Tibial nerve (tissue), 4 donors: ENCODE data around the gene ZMYND8. TPM values are rescaled to one million over a fixed set of nuclear protein-coding genes. Genes with fewer than 3 reads are reported as not detected.
A peak's percentile ranks its signal among the peaks of the same experiment; 100 is the strongest.

Experiments
- DNase-seq, 2 donors: peaks; one replicate each; pipeline ENCODE4 v3.0.0-alpha.2; 2019; ENCODE audit warnings: low spot score in 2 of 2
- H3K27ac ChIP-seq, 4 donors: fragments of 200-600 bp; sonication (generic) in 3 of 4; one replicate each; pipeline ENCODE4 v1.5.1; 2017 to 2019; ENCODE audit warnings: mild to moderate bottlenecking in 1 of 4
- H3K27me3 ChIP-seq, 2 donors: fragments of 200-600 bp; sonication (generic) in 1 of 2; one replicate each; pipeline versions ENCODE4 v1.5.1 to v1.6.0; 2017 to 2019
- H3K36me3 ChIP-seq, 3 donors: fragments of 200-600 bp; sonication (generic); one replicate each; pipeline ENCODE4 v1.5.1; 2018 to 2019
- H3K4me1 ChIP-seq, 4 donors: fragments of 200-600 bp; sonication (generic) in 3 of 4; one replicate each; pipeline ENCODE4 v1.5.1; 2017 to 2019
- H3K4me3 ChIP-seq, 4 donors: fragments of 200-600 bp; sonication (generic) in 3 of 4; one replicate each; pipeline ENCODE4 v1.5.1; 2017 to 2019; ENCODE audit warnings: mild to moderate bottlenecking in 1 of 4, moderate library complexity in 1 of 4
- H3K9me3 ChIP-seq, 4 donors: fragments of 200-600 bp; sonication (generic) in 3 of 4; one replicate each; pipeline ENCODE4 v1.5.1; 2017 to 2019
- CTCF ChIP-seq, 5 experiments: fragments of 200-600 bp in 3 of 5; fragments of 450-650 bp in 2 of 5; sonication (generic) in 3 of 5; IDR thresholded peaks; one replicate each; pipeline ENCODE4 v1.5.1; 2016 to 2019; ENCODE audit warnings: antibody characterized with exemption in 5 of 5, mild to moderate bottlenecking in 3 of 5, moderate library complexity in 2 of 5
- EP300 ChIP-seq, 2 donors: sonication (generic); formaldehyde crosslinking; IDR thresholded peaks; one replicate each; pipeline ENCODE4 v1.6.1; 2017; ENCODE audit warnings: antibody characterized with exemption in 2 of 2, mild to moderate bottlenecking in 1 of 2
- POLR2A ChIP-seq, 2 donors: fragments of 450-650 bp; IDR thresholded peaks; one replicate each; pipeline ENCODE4 v1.6.1; 2017; ENCODE audit warnings: antibody characterized with exemption in 2 of 2, mild to moderate bottlenecking in 2 of 2, moderate library complexity in 2 of 2
- WGBS, 2 donors: methylation state at CpG; one replicate each; pipeline ENCODE4 v1.1.5; 2018; 5-methylcytosine and 5-hydroxymethylcytosine counted together
- total RNA-seq, 4 donors: library from RNA; depleted of rRNA; stranded (reverse); fragments of >200 nt; gene quantifications; one replicate each; pipeline ENCODE4 v1.1.0, GENCODE V29; 2016

The ZMYND8 gene
- total RNA-seq, 4 donors from 2014 or later: 45.3 to 69.9 (median 49.8) TPM

GRCh38 chr20:47357296-47358038 lies 968 bp upstream of the ZMYND8 start:
- Histone ChIP-seq H3K4me1 (peaks cover 19 to 100% (median 93%) of the 10 kb centered on the region in 4 donors), H3K36me3 (no peaks in the 10 kb centered on the region), H3K27me3 (no peaks in the 10 kb centered on the region), H3K9me3 (no peaks in the 10 kb centered on the region), H3K27ac (peak overlapping the region; percentile 92 to 100 (median 98)), H3K4me3 (peak overlapping the region in 2 of 4 donors; percentile 10 to 23)
- DNase-seq: peak; percentile 46 to 66
- TF ChIP-seq EP300 (IDR thresholded peaks at IDR 0.05) (peak in 1 of 2 donors; percentile 73), POLR2A (IDR thresholded peaks at IDR 0.05) (peak in 1 of 2 donors; percentile 46), CTCF (IDR thresholded peaks at IDR 0.05) (peak in 1 of 5 experiments; percentile 23)
- 10 to 11% methylated on average over 26 to 27 of the region's 29 CpGs for WGBS, 2 donors

DNA sequence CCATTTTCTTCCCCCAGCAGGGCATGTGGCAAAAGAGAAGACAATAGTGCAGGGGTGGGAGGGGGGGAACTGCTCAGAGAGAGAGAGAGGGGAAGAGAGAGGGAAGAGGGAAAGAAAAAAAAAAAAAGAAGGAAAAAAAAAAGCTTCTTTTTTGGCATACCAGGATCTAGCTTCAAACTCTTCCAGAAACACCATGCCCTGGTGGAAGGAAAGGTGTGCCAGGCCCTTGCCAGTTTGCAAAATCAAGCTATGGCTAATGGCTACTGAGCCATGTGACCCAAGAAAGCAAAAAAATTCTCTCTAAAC lies 326 bp downstream of the ZMYND8 start:
- no peaks in the 10 kb centered on the region for H3K27me3 ChIP-seq
- no peak for DNase-seq
- peaks cover 18 to 100% (median 96%) of the 10 kb centered on the region in 4 donors for H3K4me1 ChIP-seq
- no peaks in the 10 kb centered on the region for H3K36me3 ChIP-seq
- peak overlapping the region; percentile 92 to 100 (median 98) for H3K27ac ChIP-seq
- TF ChIP-seq EP300 (IDR thresholded peaks at IDR 0.05): no peak
- no peak for TF ChIP-seq CTCF (IDR thresholded peaks at IDR 0.05)
- no peak for TF ChIP-seq POLR2A (IDR thresholded peaks at IDR 0.05)
- peak overlapping the region in 3 of 4 donors; percentile 21 to 38 (median 27) for H3K4me3 ChIP-seq
- H3K9me3 ChIP-seq: no peaks in the 10 kb centered on the region

- no peaks in the 10 kb centered on the region for H3K9me3 ChIP-seq
- no peak for DNase-seq
- H3K4me3 ChIP-seq: peak overlapping the region; percentile 6 to 38 (median 24)
- no peak for TF ChIP-seq EP300 (IDR thresholded peaks at IDR 0.05)
- no peak for TF ChIP-seq POLR2A (IDR thresholded peaks at IDR 0.05)
- TF ChIP-seq CTCF (IDR thresholded peaks at IDR 0.05): no peak
- H3K4me1 ChIP-seq: peaks cover 14 to 100% (median 96%) of the 10 kb centered on the region in 4 donors
- WGBS, 2 donors: 24 to 32% methylated on average over 2 of the region's 2 CpGs
- H3K36me3 ChIP-seq: no peaks in the 10 kb centered on the region
- H3K27ac ChIP-seq: peak overlapping the region; percentile 92 to 100 (median 98)
- no peaks in the 10 kb centered on the region for H3K27me3 ChIP-seq
Measured at GRCh38 chr20:47355489-47356219, 845 bp downstream of the ZMYND8 start.

DNA sequence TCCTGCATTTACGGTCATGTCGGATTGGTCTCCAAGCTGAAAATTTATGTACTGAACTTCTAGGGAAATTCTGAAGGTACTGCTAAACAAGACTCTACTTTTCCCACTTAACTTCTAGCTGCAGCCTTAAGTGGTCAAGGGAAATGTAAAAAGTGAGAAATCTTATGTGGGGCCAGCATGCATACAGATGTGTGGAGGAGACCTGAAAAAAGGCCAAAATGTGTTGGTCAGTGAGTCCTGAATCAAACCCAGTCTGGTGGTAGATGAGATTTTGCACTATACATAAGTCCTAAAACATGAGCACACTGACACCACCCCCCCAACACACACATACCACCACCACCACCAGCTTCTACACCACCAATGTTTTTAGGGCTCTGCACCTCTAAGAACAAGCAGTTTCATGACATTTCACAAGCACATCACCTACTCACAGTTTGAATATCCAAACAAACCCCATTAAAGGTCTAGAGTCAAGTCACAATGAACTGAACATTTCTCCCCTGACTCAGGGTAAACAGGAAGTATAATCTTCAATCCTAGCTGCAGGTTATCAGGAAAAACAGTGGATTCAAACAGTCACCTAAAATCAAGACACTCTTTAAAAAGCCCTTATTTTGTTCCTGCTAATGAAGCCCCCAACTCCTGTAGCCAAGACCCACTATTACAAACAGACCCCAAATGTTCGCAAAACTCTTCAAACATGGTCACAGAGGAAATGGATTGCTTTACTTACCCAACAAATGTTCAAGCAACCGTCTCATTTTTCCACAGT lies 1.6 kb downstream of the ZMYND8 start:
- no peaks in the 10 kb centered on the region for H3K9me3 ChIP-seq
- no peak for DNase-seq
- H3K27me3 ChIP-seq: no peaks in the 10 kb centered on the region
- 22 to 35% methylated on average over 4 of the region's 4 CpGs for WGBS, 2 donors
- H3K4me3 ChIP-seq: peak overlapping the region; percentile 6 to 38 (median 20)
- no peak for TF ChIP-seq CTCF (IDR thresholded peaks at IDR 0.05)
- no peaks in the 10 kb centered on the region for H3K36me3 ChIP-seq
- peaks cover 14 to 100% (median 94%) of the 10 kb centered on the region in 4 donors for H3K4me1 ChIP-seq
- H3K27ac ChIP-seq: peak overlapping the region; percentile 92 to 100 (median 98)

- no peaks in the 10 kb centered on the region for H3K36me3 ChIP-seq
- no peaks in the 10 kb centered on the region for H3K27me3 ChIP-seq
- H3K27ac ChIP-seq: peak overlapping the region; percentile 92 to 100 (median 98)
- peaks cover 10 to 100% (median 94%) of the 10 kb centered on the region in 4 donors for H3K4me1 ChIP-seq
- H3K9me3 ChIP-seq: no peaks in the 10 kb centered on the region
- peak overlapping the region in 2 of 4 donors; percentile 4 to 38 for H3K4me3 ChIP-seq
- TF ChIP-seq CTCF (IDR thresholded peaks at IDR 0.05) (no peak), EP300 (IDR thresholded peaks at IDR 0.05) (no peak), POLR2A (IDR thresholded peaks at IDR 0.05) (no peak)
- 7 to 8% methylated on average over 2 of the region's 2 CpGs for WGBS, 2 donors
- no peak for DNase-seq
Measured at GRCh38 chr20:47354464-47354713, 2.1 kb downstream of the ZMYND8 start.
